Measurements from ENCODE around the gene VTN. TPM values are rescaled to one million over a fixed set of nuclear protein-coding genes. Genes with fewer than 3 reads are reported as not detected.
A peak's percentile ranks its signal among the peaks of the same experiment; 100 is the strongest.

VTN gene
- total and polyA plus RNA-seq, 5 donors from 2014 or later: 0.10 to 0.18 (median 0.17) TPM; not detected in 2

GRCh38 chr17:28399808-28400207, 29.7 kb upstream of the VTN start:
- Mint-ChIP-seq H3K36me3 (no peaks in the 10 kb centered on the region), H3K4me3 (no peak overlapping the region), H3K9me3 (no peaks in the 10 kb centered on the region), H3K27me3 (peaks cover 4% of the 10 kb centered on the region), H3K4me1 (peaks cover 0 to 6% (median 4%) of the 10 kb centered on the region in 4 donors), H3K27ac (no peak overlapping the region)
- Histone ChIP-seq H3K36me3 (ENCODE audit: control insufficient read depth, insufficient read depth, low read length) (peaks cover 21% of the 10 kb centered on the region), H3K4me1 (ENCODE audit: control insufficient read depth, insufficient read depth, low read length, poor library complexity, severe bottlenecking) (no peaks in the 10 kb centered on the region), H3K27ac (ENCODE audit: insufficient read depth, low read length, poor library complexity, severe bottlenecking) (no peak overlapping the region), H3K9me3 (ENCODE audit: control insufficient read depth in 2 of 2, low read length in 2 of 2) (no peaks in the 10 kb centered on the region), H3K4me3 (ENCODE audit: low read depth, low read length) (no peak overlapping the region), H3K27me3 (ENCODE audit: control insufficient read depth, insufficient read depth, low read length) (no peaks in the 10 kb centered on the region)
- DNase-seq (no peak), ATAC-seq (ENCODE audit: low read depth in 2 of 2) (no peak)

- Histone ChIP-seq H3K4me1 (ENCODE audit: control insufficient read depth, insufficient read depth, low read length, poor library complexity, severe bottlenecking) (no peaks in the 10 kb centered on the region), H3K9me3 (ENCODE audit: control insufficient read depth in 2 of 2, low read length in 2 of 2) (no peaks in the 10 kb centered on the region), H3K27ac (ENCODE audit: insufficient read depth, low read length, poor library complexity, severe bottlenecking) (no peak overlapping the region), H3K27me3 (ENCODE audit: control insufficient read depth, insufficient read depth, low read length) (no peaks in the 10 kb centered on the region), H3K36me3 (ENCODE audit: control insufficient read depth, insufficient read depth, low read length) (peaks cover 30% of the 10 kb centered on the region), H3K4me3 (ENCODE audit: low read depth, low read length) (no peak overlapping the region)
- Mint-ChIP-seq H3K27me3 (no peaks in the 10 kb centered on the region), H3K4me1 (peaks cover 0 to 2% (median 0%) of the 10 kb centered on the region in 4 donors), H3K4me3 (no peak overlapping the region), H3K9me3 (no peaks in the 10 kb centered on the region), H3K36me3 (peaks cover 9% of the 10 kb centered on the region), H3K27ac (peak overlapping the region in 1 of 3 donors; percentile 79)
- ATAC-seq (ENCODE audit: low read depth in 2 of 2) (no peak), DNase-seq (no peak)
These were observed 28.3 kb upstream of the VTN start for GRCh38 chr17:28398280-28398981.

DNA sequence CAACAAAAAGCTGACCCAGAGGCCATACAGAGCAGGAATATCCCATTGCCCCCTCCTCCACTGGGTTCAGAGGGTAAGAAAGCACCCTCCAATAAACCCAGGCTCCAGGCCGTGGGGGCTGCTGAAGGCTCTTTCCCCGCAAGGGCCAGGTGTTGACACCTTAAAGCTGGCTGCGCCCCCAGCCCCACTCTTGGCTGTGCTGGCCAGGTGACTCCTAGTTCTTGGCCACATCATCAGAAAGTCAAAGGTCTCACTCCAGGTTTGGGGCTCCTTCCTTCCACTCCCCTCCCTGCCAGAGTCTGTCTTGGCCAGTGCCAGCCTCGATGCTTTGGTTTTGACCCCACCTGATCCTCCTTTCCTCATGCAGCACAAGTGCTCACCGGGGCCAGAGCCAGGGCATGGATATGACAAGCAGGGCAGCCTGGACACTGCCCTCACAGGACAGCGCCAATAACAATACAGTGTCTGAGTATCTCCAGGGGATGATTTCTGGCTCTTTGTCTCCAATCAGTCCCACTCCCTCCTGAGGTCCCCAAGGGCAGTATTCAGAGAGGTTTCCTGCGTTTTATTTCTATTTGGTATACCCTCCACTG, 27.7 kb upstream of the VTN start:
- no peaks in the 10 kb centered on the region for H3K9me3 Mint-ChIP-seq
- H3K27ac ChIP-seq (ENCODE audit: insufficient read depth, low read length, poor library complexity, severe bottlenecking): no peak overlapping the region
- ATAC-seq (ENCODE audit: low read depth in 2 of 2): no peak

DNA sequence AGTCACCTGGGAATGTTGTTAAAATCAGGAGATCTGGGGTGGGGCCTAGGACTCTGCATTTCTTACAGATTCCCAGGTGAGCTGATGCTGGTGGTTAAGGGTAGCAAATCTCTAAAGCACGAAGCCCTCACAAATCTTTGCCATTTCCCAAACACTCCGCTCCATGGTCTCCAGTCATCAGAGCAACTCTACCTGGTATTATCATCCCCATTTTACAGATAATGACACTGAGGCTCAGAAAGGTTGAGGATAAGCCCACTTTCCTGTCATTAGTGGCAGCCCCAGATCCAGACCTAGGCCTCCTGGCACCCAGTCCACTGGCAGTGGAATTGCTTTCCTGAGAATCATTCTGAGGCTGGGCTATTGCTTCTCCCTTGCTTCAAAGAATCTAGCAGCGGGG, 27.2 kb upstream of the VTN start:
- no peaks in the 10 kb centered on the region for H3K27me3 Mint-ChIP-seq
- H3K27ac Mint-ChIP-seq: no peak overlapping the region
- H3K9me3 ChIP-seq (ENCODE audit: control insufficient read depth in 2 of 2, low read length in 2 of 2): no peaks in the 10 kb centered on the region
- H3K4me3 Mint-ChIP-seq: peak overlapping the region in 1 of 4 donors; percentile 38
- no peaks in the 10 kb centered on the region for H3K27me3 ChIP-seq (ENCODE audit: control insufficient read depth, insufficient read depth, low read length)
- H3K36me3 ChIP-seq (ENCODE audit: control insufficient read depth, insufficient read depth, low read length): peaks cover 34% of the 10 kb centered on the region
- no peak for DNase-seq
- no peak for ATAC-seq (ENCODE audit: low read depth in 2 of 2)
- no peaks in the 10 kb centered on the region for H3K4me1 ChIP-seq (ENCODE audit: control insufficient read depth, insufficient read depth, low read length, poor library complexity, severe bottlenecking)
- H3K4me1 Mint-ChIP-seq: peaks cover 0 to 2% (median 0%) of the 10 kb centered on the region in 4 donors
- no peaks in the 10 kb centered on the region for H3K9me3 Mint-ChIP-seq
- no peak overlapping the region for H3K27ac ChIP-seq (ENCODE audit: insufficient read depth, low read length, poor library complexity, severe bottlenecking)
- peaks cover 9% of the 10 kb centered on the region for H3K36me3 Mint-ChIP-seq
- no peak overlapping the region for H3K4me3 ChIP-seq (ENCODE audit: low read depth, low read length)

More for the DNA sequence above, 27.7 kb upstream of the VTN start:
- H3K27me3 Mint-ChIP-seq: no peaks in the 10 kb centered on the region
- H3K36me3 Mint-ChIP-seq: peaks cover 9% of the 10 kb centered on the region
- no peaks in the 10 kb centered on the region for H3K4me1 ChIP-seq (ENCODE audit: control insufficient read depth, insufficient read depth, low read length, poor library complexity, severe bottlenecking)
- H3K4me3 Mint-ChIP-seq: peak overlapping the region in 1 of 4 donors; percentile 38
- H3K9me3 ChIP-seq (ENCODE audit: control insufficient read depth in 2 of 2, low read length in 2 of 2): no peaks in the 10 kb centered on the region
- peaks cover 34% of the 10 kb centered on the region for H3K36me3 ChIP-seq (ENCODE audit: control insufficient read depth, insufficient read depth, low read length)
- H3K4me1 Mint-ChIP-seq: peaks cover 0 to 2% (median 0%) of the 10 kb centered on the region in 4 donors
- peak overlapping the region in 1 of 3 donors; percentile 26 for H3K27ac Mint-ChIP-seq
- H3K4me3 ChIP-seq (ENCODE audit: low read depth, low read length): no peak overlapping the region
- DNase-seq: no peak
- H3K27me3 ChIP-seq (ENCODE audit: control insufficient read depth, insufficient read depth, low read length): no peaks in the 10 kb centered on the region

DNA sequence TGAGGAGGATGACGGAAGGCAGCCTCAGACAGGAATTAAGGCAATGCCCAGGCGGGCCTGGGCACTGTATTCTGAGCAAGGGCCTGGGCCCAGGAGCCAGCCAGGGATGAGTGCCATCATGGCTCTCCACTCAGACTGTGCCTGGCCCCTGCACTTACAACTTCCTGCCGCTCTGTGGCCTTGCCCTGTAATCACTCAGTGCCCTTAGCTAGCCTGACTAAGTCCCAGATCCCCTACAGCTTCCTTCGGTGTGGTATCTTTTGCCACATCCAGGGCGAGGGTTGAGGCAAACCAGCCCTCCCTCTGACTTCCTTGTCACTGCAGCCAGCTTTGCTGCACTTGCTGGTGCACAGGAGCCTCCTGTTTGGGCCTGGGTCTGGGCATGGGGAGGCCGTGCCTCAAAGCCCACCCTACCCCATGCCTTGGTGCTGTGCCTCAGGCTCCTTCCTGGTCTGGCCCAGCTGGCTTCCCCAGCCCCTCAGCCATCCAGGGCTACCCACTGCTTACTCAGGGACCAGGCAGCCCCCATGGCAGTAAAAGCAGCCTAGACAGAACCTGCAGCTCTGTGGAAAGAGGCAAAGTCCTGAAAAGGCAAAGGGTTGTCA, 26.6 kb upstream of the VTN start:
- no peaks in the 10 kb centered on the region for H3K4me1 ChIP-seq (ENCODE audit: control insufficient read depth, insufficient read depth, low read length, poor library complexity, severe bottlenecking)
- peaks cover 36% of the 10 kb centered on the region for H3K36me3 ChIP-seq (ENCODE audit: control insufficient read depth, insufficient read depth, low read length)
- no peak overlapping the region for H3K27ac ChIP-seq (ENCODE audit: insufficient read depth, low read length, poor library complexity, severe bottlenecking)
- DNase-seq (no peak), ATAC-seq (ENCODE audit: low read depth in 2 of 2) (no peak)
- Mint-ChIP-seq H3K27ac (no peak overlapping the region), H3K36me3 (peaks cover 9% of the 10 kb centered on the region), H3K4me1 (peaks cover 0 to 2% (median 0%) of the 10 kb centered on the region in 4 donors), H3K9me3 (no peaks in the 10 kb centered on the region), H3K27me3 (no peaks in the 10 kb centered on the region), H3K4me3 (no peak overlapping the region)
- no peaks in the 10 kb centered on the region for H3K27me3 ChIP-seq (ENCODE audit: control insufficient read depth, insufficient read depth, low read length)
- H3K4me3 ChIP-seq (ENCODE audit: low read depth, low read length): no peak overlapping the region
- no peaks in the 10 kb centered on the region for H3K9me3 ChIP-seq (ENCODE audit: control insufficient read depth in 2 of 2, low read length in 2 of 2)

DNA sequence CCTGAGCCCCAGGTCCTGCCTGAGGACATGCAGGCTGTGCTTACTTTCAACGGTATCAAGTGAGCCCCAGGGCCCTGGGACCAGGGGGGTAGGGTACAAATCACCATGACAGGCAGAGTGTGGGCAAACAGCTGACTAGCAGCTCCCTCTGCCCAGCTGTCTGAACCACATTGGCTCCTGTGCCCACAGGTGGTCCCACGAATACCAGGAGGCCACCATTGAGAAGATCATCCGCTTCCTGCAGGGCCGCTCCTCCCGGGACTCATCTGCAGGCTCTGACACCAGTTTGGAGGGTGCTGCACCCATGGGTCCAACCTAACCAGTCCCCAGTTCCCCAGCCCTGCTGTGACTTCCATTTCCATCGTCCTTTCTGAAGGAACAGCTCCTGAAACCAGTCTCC, 25.9 kb upstream of the VTN start:
- Mint-ChIP-seq H3K4me1 (peaks cover 0 to 2% (median 0%) of the 10 kb centered on the region in 4 donors), H3K36me3 (peaks cover 15% of the 10 kb centered on the region), H3K27ac (no peak overlapping the region), H3K4me3 (no peak overlapping the region), H3K9me3 (no peaks in the 10 kb centered on the region), H3K27me3 (no peaks in the 10 kb centered on the region)
- Histone ChIP-seq H3K27me3 (ENCODE audit: control insufficient read depth, insufficient read depth, low read length) (no peaks in the 10 kb centered on the region), H3K4me1 (ENCODE audit: control insufficient read depth, insufficient read depth, low read length, poor library complexity, severe bottlenecking) (no peaks in the 10 kb centered on the region), H3K27ac (ENCODE audit: insufficient read depth, low read length, poor library complexity, severe bottlenecking) (no peak overlapping the region), H3K4me3 (ENCODE audit: low read depth, low read length) (no peak overlapping the region), H3K9me3 (ENCODE audit: control insufficient read depth in 2 of 2, low read length in 2 of 2) (no peaks in the 10 kb centered on the region), H3K36me3 (ENCODE audit: control insufficient read depth, insufficient read depth, low read length) (peaks cover 42% of the 10 kb centered on the region)
- DNase-seq (no peak), ATAC-seq (ENCODE audit: low read depth in 2 of 2) (no peak)

- H3K27ac Mint-ChIP-seq: no peak overlapping the region
These were observed 25.3 kb upstream of the VTN start for GRCh38 chr17:28395426-28395825.

More at GRCh38 chr17:28395426-28395825, 25.3 kb upstream of the VTN start:
- Histone ChIP-seq H3K36me3 (ENCODE audit: control insufficient read depth, insufficient read depth, low read length) (peaks cover 48% of the 10 kb centered on the region), H3K4me3 (ENCODE audit: low read depth, low read length) (no peak overlapping the region), H3K27ac (ENCODE audit: insufficient read depth, low read length, poor library complexity, severe bottlenecking) (no peak overlapping the region), H3K9me3 (ENCODE audit: control insufficient read depth in 2 of 2, low read length in 2 of 2) (no peaks in the 10 kb centered on the region), H3K27me3 (ENCODE audit: control insufficient read depth, insufficient read depth, low read length) (no peaks in the 10 kb centered on the region), H3K4me1 (ENCODE audit: control insufficient read depth, insufficient read depth, low read length, poor library complexity, severe bottlenecking) (no peaks in the 10 kb centered on the region)
- H3K4me3 Mint-ChIP-seq: no peak overlapping the region
- peaks cover 20% of the 10 kb centered on the region for H3K36me3 Mint-ChIP-seq
- DNase-seq (no peak), ATAC-seq (ENCODE audit: low read depth in 2 of 2) (no peak)
- H3K27me3 Mint-ChIP-seq: no peaks in the 10 kb centered on the region
- H3K4me1 Mint-ChIP-seq: peaks cover 0 to 3% (median 1%) of the 10 kb centered on the region in 4 donors
- H3K9me3 Mint-ChIP-seq: no peaks in the 10 kb centered on the region
